MCF 10A (cell line): Measurements from ENCODE around the gene SPINK7. TPM values are rescaled to one million over a fixed set of nuclear protein-coding genes. Genes with fewer than 3 reads are reported as not detected.
A peak's percentile ranks its signal among the peaks of the same experiment; 100 is the strongest.

ENCODE experiments used
- BruUV-seq: library from RNA; stranded (reverse); fragments of 400-500 nt; replicated peaks from 2 replicates; lab custom pipeline; 2021; lab: Mats Ljungman, UMichigan
- CTCF ChIA-PET: fragments of 300-600 bp; sonication (Branson Sonifier 250); formaldehyde crosslinking; extraction: SDS; loops from one replicate; lab custom pipeline; 2021; ENCODE audit warnings: antibody characterized with exemption, inconsistent platforms; lab: Yijun Ruan, JAX
- POLR2A ChIA-PET: fragments of 300-600, 350-650 bp; sonication (Branson Sonifier 250); formaldehyde crosslinking; extraction: SDS; loops from one replicate; lab custom pipeline; 2020; ENCODE audit warnings: antibody characterized with exemption, inconsistent platforms; lab: Yijun Ruan, JAX
- DNase-seq: peaks from one replicate; pipeline ENCODE4 v3.0.0-alpha.2; 2018; ENCODE audit not compliant: unreplicated experiment
- H3K27ac Mint-ChIP-seq: one replicate; pipeline ENCODE4 v1.8.0; 2022; ENCODE audit warnings: mild to moderate bottlenecking, low read depth, mixed read lengths; ENCODE audit not compliant: unreplicated experiment
- H3K27me3 Mint-ChIP-seq: one replicate; pipeline ENCODE4 v1.8.0; 2022; ENCODE audit warnings: mixed read lengths; ENCODE audit not compliant: insufficient read depth, unreplicated experiment
- H3K36me3 Mint-ChIP-seq: one replicate; pipeline ENCODE4 v1.8.0; 2022; ENCODE audit warnings: mild to moderate bottlenecking, moderate library complexity, mixed read lengths; ENCODE audit not compliant: insufficient read depth, unreplicated experiment
- H3K4me1 Mint-ChIP-seq: one replicate; pipeline ENCODE4 v1.8.0; 2022; ENCODE audit warnings: mixed read lengths; ENCODE audit not compliant: insufficient read depth, unreplicated experiment
- H3K4me3 Mint-ChIP-seq: one replicate; pipeline ENCODE4 v1.8.0; 2022; ENCODE audit warnings: mild to moderate bottlenecking, moderate library complexity, mixed read lengths; ENCODE audit not compliant: unreplicated experiment
- H3K9me3 Mint-ChIP-seq: one replicate; pipeline ENCODE4 v1.8.0; 2022; ENCODE audit warnings: mixed read lengths; ENCODE audit not compliant: unreplicated experiment
- intact Hi-C: fragments of 100-400 bp; cut with micrococcal nuclease; formaldehyde crosslinking; loops from 2 replicates; pipeline ENCODE4 v1.14.1; 2022
- total RNA-seq: library from RNA; stranded (reverse); gene quantifications from 2 replicates; pipeline ENCODE4 v1.2.3, GENCODE V29; 2022
- TF ChIP-seq, protein P1 (sequence below): fragments of 200-600 bp; IDR thresholded peaks from one replicate; pipeline ENCODE4 v1.8.0; 2022; ENCODE audit warnings: antibody characterized with exemption, mild to moderate bottlenecking; ENCODE audit not compliant: unreplicated experiment

Gene SPINK7
- total RNA-seq, 1 experiment from 2014 or later = not detected

DNA sequence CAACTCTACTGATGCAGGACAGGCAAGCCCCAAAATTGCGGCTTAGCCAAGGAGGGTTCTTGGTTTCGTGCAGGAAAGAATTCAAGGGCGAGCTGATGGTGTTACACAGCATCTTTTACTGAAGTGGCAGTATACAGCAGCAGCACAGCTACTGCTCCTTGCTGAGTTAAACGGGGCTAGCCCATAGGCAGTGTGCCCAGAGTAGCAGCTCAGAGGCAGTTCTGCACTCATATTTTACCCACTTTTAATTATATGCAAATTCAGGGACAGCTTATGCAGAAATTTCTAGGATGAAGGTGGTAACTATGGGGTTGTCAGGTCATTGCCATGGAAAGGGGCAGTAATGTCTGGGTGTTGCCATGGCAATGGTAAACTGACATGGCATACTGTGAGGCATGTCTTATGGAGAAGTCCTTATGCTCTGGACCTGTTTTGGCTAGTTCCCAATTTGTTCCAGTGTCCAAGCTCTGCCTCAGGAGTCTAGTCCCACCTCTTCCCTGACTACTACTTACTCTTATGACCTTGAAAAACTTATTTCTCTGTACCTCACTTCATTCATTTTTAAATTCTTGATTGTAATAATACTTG is 21.1 kb downstream of the SPINK7 start:
- BruUV-seq = no TSS peak
- ChIA-PET CTCF (interaction anchor here (0.6 to 1.7 kb wide), 2 partner anchors 12 to 22 kb away, joined by 3 to 8 read pairs; no protein-coding TSS in a partner anchor), POLR2A (no interaction called here)
- Mint-ChIP-seq H3K9me3 (peaks cover 7% of the 10 kb centered on the region), H3K4me1 (peaks cover 8% of the 10 kb centered on the region), H3K36me3 (no peaks in the 10 kb centered on the region), H3K27ac (no peak overlapping the region), H3K4me3 (no peak overlapping the region), H3K27me3 (no peaks in the 10 kb centered on the region)
- DNase-seq = no peak
- TF ChIP-seq, protein P1, sequence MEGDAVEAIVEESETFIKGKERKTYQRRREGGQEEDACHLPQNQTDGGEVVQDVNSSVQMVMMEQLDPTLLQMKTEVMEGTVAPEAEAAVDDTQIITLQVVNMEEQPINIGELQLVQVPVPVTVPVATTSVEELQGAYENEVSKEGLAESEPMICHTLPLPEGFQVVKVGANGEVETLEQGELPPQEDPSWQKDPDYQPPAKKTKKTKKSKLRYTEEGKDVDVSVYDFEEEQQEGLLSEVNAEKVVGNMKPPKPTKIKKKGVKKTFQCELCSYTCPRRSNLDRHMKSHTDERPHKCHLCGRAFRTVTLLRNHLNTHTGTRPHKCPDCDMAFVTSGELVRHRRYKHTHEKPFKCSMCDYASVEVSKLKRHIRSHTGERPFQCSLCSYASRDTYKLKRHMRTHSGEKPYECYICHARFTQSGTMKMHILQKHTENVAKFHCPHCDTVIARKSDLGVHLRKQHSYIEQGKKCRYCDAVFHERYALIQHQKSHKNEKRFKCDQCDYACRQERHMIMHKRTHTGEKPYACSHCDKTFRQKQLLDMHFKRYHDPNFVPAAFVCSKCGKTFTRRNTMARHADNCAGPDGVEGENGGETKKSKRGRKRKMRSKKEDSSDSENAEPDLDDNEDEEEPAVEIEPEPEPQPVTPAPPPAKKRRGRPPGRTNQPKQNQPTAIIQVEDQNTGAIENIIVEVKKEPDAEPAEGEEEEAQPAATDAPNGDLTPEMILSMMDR = no peak
- intact Hi-C loops = no loop called here

DNA sequence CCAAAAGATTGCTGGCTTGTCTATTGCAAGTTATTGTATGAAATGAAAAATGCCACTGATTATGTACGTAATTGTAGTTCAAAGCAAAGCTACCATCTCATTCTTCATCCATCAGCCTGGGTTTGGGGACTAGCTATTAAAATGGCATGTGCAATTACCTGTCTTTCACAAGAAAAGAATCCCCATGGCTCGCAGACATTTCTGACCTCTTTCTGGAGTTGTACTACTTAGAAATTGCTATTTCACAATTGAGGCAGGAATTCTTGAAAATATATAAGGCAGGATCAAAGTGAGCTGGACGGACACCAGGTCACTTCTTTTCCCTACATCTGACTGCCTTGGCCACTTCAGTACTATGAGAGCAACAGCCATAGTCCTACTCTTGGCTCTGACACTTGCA is 23.0 kb downstream of the SPINK7 start, which contains the start of gene SPINK9:
Gene SPINK9 (plus strand): TSS at position 301 of the 400 bp plus-strand sequence. CDS start 55 bp downstream, at position 356.
- Mint-ChIP-seq H3K36me3 (no peaks in the 10 kb centered on the region), H3K9me3 (no peaks in the 10 kb centered on the region), H3K27ac (peak within 1 kb of the TSS; percentile 74), H3K27me3 (no peaks in the 10 kb centered on the region), H3K4me1 (peaks cover 8% of the 10 kb centered on the region), H3K4me3 (no peak within 1 kb of the TSS)
- intact Hi-C loops = no loop called here
- CTCF ChIA-PET = interaction anchor here (0.6 to 1.5 kb wide), 5 partner anchors 11 to 684 kb away, joined by 3 to 7 read pairs (median 4); no protein-coding TSS in a partner anchor
- POLR2A ChIA-PET = no interaction called here
- TF ChIP-seq, protein P1 = no peak
- no TSS peak for BruUV-seq
- DNase-seq = no peak

DNA sequence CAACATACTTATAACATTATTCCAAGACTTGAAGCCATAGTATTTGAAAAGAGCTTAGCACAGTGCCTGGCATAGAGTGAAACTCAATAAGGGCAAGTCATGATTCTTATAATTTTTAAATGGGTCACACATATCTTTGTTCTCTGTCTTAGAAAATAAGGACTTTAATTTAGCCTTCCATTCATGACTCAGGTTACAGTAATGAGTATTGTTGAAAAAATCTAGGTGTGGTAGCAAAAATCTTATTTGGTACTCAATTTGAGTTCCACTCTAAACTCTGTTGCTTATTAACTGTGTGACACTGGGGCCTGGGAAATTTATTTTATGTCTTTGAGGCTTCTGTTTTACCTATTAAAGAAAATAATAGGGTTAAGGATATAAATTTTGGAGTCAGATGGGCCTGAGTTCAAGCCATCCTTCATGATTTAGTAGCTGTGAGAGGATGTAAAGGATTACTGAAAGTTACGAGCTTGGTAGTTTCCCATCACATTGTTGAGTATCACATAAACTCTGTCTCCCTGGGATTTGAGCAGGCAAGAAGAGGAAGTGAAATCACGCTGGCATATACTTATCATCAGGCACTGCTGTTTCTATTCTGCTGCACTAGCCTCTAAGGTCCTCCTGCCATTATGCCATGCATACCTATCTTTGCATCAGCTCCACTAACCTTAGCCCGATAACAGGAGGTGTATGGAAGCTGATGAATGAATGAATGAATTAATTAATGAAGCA is 24.6 kb downstream of the SPINK7 start:
- no peak overlapping the region for H3K4me3 Mint-ChIP-seq
- peaks cover 4% of the 10 kb centered on the region for H3K9me3 Mint-ChIP-seq
- POLR2A ChIA-PET = no interaction called here
- TF ChIP-seq, protein P1 = no peak
- CTCF ChIA-PET = interaction anchor here (0.7 to 2.1 kb wide), 2 partner anchors 9 to 38 kb away, joined by 4 to 11 read pairs; no protein-coding TSS in a partner anchor
- no peaks in the 10 kb centered on the region for H3K36me3 Mint-ChIP-seq
- intact Hi-C loops = no loop called here
- BruUV-seq = no TSS peak
- H3K27me3 Mint-ChIP-seq = no peaks in the 10 kb centered on the region
- peak overlapping the region; percentile 74 for H3K27ac Mint-ChIP-seq
- DNase-seq = no peak
- H3K4me1 Mint-ChIP-seq = peaks cover 8% of the 10 kb centered on the region
